Pancreas (tissue), 10 donors: ENCODE measurements around the gene GABRA4. TPM values are rescaled to one million over a fixed set of nuclear protein-coding genes. Genes with fewer than 3 reads are reported as not detected.

Experiments used
- ATAC-seq, 4 donors: fragments of 200-7000 bp; cut with Tn5 transposase; one replicate each; pipeline versions ENCODE4 v1.8.0 to v1.9.1; 2020; ENCODE audit warnings: mild to moderate bottlenecking in 4 of 4, moderate library complexity in 4 of 4
- DNase-seq, 6 donors: peaks; one replicate each; pipeline ENCODE4 v3.0.0-alpha.2; 2020
- FAIRE-seq: peaks from 2 replicates; lab custom pipeline; 2012; peaks lifted over from hg19 to GRCh38; lab: Jason Lieb, UNC
- H3K27ac ChIP-seq, 4 donors: fragments of 200-600 bp; sonication (generic); 1 replicate in 3 of 4; 2 replicates in 1 of 4; pipeline versions ENCODE4 v1.5.0 to v1.8.0; 2020
- H3K27me3 ChIP-seq, 4 donors: fragments of 200-600 bp; one replicate each; pipeline ENCODE4 v1.8.0; 2021
- H3K36me3 ChIP-seq, 3 donors: fragments of 200-600 bp; sonication (generic) in 1 of 3; one replicate each; pipeline versions ENCODE4 v1.5.0 to v1.8.0; 2020 to 2021
- H3K4me1 ChIP-seq, 3 donors: fragments of 200-600 bp; one replicate each; pipeline ENCODE4 v1.8.0; 2021
- H3K4me3 ChIP-seq, 4 donors: fragments of 200-600 bp; sonication (generic) in 2 of 4; one replicate each; pipeline versions ENCODE4 v1.5.0 to v1.8.0; 2020 to 2021
- H3K9me3 ChIP-seq, 4 donors: fragments of 200-600 bp; one replicate each; pipeline ENCODE4 v1.8.0; 2021
- CTCF ChIP-seq, 4 donors: fragments of 200-600 bp; sonication (generic) in 3 of 4; IDR thresholded peaks; one replicate each; pipeline versions ENCODE4 v1.5.0 to v1.8.0; 2021; ENCODE audit warnings: antibody characterized with exemption in 4 of 4
- WGBS, 2 donors: extraction: QIAGEN DNeasy Blood & Tissue Kit; methylation state at CpG; one replicate each; pipeline ENCODE4 v1.1.7; 2013; 5-methylcytosine and 5-hydroxymethylcytosine counted together
- intact Hi-C, 3 donors: fragments of 100-400 bp; cut with DNase I; formaldehyde crosslinking; loops; one replicate each; pipeline versions ENCODE4 v1.11.1 to v1.14.2; 2022
- polyA plus RNA-seq, 2 donors: library from polyadenylated mRNA; stranded (reverse); fragments of 200-250 nt; gene quantifications; one replicate each; pipeline ENCODE4 v1.2.3, GENCODE V29; 2013
- total RNA-seq, 6 donors: library from RNA; stranded (reverse); fragmentation: NEBNext Ultra II Directional in 4 of 6; extraction: Animal tissue kit (Norgen Biotek cat#: 25700) in 4 of 6; gene quantifications; one replicate each; pipeline versions ENCODE4 v1.2.1 to v1.2.4, GENCODE V29; 2021 to 2023
- donor health status: healthy with polysubstance abuse.
- donor health status: DM: no; HTN: no; CAD: no; lungs with moderate emphysema.
- donor health status: DM: no; HTN: no; CAD: no.
- donor health status: control.
- donor health status: control.
- donor health status: Bipolar disorder and iron deficiency.
- donor health status: DM: yes; HTN: yes; CAD: no.
- donor health status: DM: no; HTN: no; CAD: no.
- donor health status: DM: no; HTN: no; CAD: no.
- donor health status: DM: yes; HTN: yes; CAD: no.

GABRA4 gene
- total and polyA plus RNA-seq, 8 donors = 0.03 to 0.14 (median 0.06) TPM; not detected in 4

GRCh38 chr4:46924789-46925529 lies 68.4 kb downstream of the GABRA4 start:
- no peak for FAIRE-seq
- Histone ChIP-seq H3K36me3 (no peaks in the 10 kb centered on the region), H3K4me3 (no peak overlapping the region), H3K27me3 (peaks cover 0 to 6% (median 0%) of the 10 kb centered on the region in 4 donors), H3K9me3 (no peaks in the 10 kb centered on the region), H3K4me1 (no peaks in the 10 kb centered on the region), H3K27ac (no peak overlapping the region)
- no peak for TF ChIP-seq CTCF (IDR thresholded peaks at IDR 0.05)
- ATAC-seq = no peak
- intact Hi-C loops = no loop called here
- DNase-seq = no peak

GRCh38 chr4:46922205-46922604 lies 71.2 kb downstream of the GABRA4 start:
- H3K4me1 ChIP-seq = no peaks in the 10 kb centered on the region

GRCh38 chr4:46909078-46909477 lies 84.3 kb downstream of the GABRA4 start, which contains the start of gene COX7B2:
COX7B2 (minus strand) TSS chr4:46909245; CDS start chr4:46735192, 174,053 bp downstream.
- Histone ChIP-seq H3K27ac (no peak within 1 kb of the TSS), H3K4me1 (no peaks in the 10 kb centered on the region), H3K36me3 (no peaks in the 10 kb centered on the region), H3K9me3 (no peaks in the 10 kb centered on the region), H3K4me3 (no peak within 1 kb of the TSS), H3K27me3 (no peaks in the 10 kb centered on the region)
- TF ChIP-seq CTCF (IDR thresholded peaks at IDR 0.05) = no peak
- intact Hi-C loops = no loop called here
- ATAC-seq (no peak), FAIRE-seq (no peak), DNase-seq (no peak)
- whole genome bisulfite sequencing, 2 donors = 78 to 80% methylated on average over 12 of the region's 12 CpGs

More at GRCh38 chr4:46922205-46922604, 71.2 kb downstream of the GABRA4 start:
- H3K36me3 ChIP-seq = no peaks in the 10 kb centered on the region
- no peak overlapping the region for H3K27ac ChIP-seq
- 46 to 55% methylated on average over 3 of the region's 3 CpGs for WGBS, 2 donors
- no peak for DNase-seq
- ATAC-seq = no peak
- no peaks in the 10 kb centered on the region for H3K9me3 ChIP-seq
- no peak overlapping the region for H3K4me3 ChIP-seq
- intact Hi-C loops = no loop called here
- no peak for TF ChIP-seq CTCF (IDR thresholded peaks at IDR 0.05)
- FAIRE-seq = no peak
- peaks cover 0 to 6% (median 0%) of the 10 kb centered on the region in 4 donors for H3K27me3 ChIP-seq

- no peak for DNase-seq
- TF ChIP-seq CTCF (IDR thresholded peaks at IDR 0.05) = no peak
- H3K27me3 ChIP-seq = no peaks in the 10 kb centered on the region
- no peaks in the 10 kb centered on the region for H3K4me1 ChIP-seq
- H3K27ac ChIP-seq = no peak overlapping the region
- FAIRE-seq = no peak
- no peak for ATAC-seq
- no peaks in the 10 kb centered on the region for H3K9me3 ChIP-seq
- intact Hi-C loops = no loop called here
- no peak overlapping the region for H3K4me3 ChIP-seq
- H3K36me3 ChIP-seq = no peaks in the 10 kb centered on the region
- WGBS, 2 donors = 55 to 74% methylated on average over 4 of the region's 4 CpGs
These were observed 85.2 kb downstream of the GABRA4 start for GRCh38 chr4:46908148-46908547.

DNA sequence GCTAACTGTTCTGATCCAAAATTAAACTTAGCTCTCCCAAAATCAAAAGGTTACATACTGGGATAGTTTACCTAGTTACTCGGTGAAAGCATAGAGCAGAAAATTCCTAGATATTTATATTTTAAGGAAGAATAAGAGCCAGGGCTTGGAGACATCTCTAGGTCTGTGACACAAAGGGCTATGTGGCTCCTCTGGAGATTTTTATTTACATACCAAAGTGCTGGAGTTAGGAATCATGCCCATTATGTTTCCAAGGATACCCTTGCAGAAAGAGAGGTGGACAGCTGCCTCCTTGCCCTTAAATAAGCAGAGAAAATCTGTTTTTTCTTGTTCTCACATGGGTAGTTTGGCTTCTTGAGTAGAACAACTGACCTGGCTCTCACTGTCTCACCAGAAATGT lies 93.3 kb downstream of the GABRA4 start:
- no peak overlapping the region for H3K4me3 ChIP-seq
- no peaks in the 10 kb centered on the region for H3K4me1 ChIP-seq
- no peaks in the 10 kb centered on the region for H3K27me3 ChIP-seq
- H3K27ac ChIP-seq = no peak overlapping the region
- ATAC-seq (no peak), FAIRE-seq (no peak), DNase-seq (no peak)
- H3K9me3 ChIP-seq = no peaks in the 10 kb centered on the region
- H3K36me3 ChIP-seq = no peaks in the 10 kb centered on the region
- no peak for TF ChIP-seq CTCF (IDR thresholded peaks at IDR 0.05)
- WGBS, 2 donors = 66 to 71% methylated on average over 1 of the region's 1 CpG
- intact Hi-C loops = no loop called here
